IPS-NIHi11 (cell line): ENCODE measurements around the gene PRKAR1B.

Experiments
- DNase-seq: peaks from one replicate; pipeline ENCODE4 v3.0.0; 2012; ENCODE audit warnings: mixed read lengths, low spot score

Gene PRKAR1B

GRCh38 chr7:721619-722248 lies 5.3 kb downstream of the PRKAR1B start:
- DNase-seq = no peak

GRCh38 chr7:716636-717035 lies 10.4 kb downstream of the PRKAR1B start:
- no peak for DNase-seq

DNA sequence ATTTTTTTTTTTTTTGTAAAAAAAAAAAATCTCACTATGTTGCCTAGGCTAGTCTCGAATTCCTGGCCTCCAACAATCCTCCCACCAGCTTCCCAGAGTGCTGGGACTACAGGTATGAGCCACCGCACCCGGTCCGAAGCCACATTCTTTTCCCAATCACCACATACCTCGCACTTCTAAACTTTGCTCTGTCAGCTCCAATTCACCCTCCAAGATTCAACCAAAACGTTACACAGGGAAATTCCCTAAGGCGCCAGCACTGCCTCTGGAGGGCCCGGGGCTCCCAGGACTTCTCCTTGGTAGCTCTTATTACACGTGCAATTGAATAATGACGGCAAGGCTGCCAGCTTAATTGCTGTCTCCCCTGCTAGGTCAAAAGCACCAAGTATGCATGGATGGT lies 10.9 kb downstream of the PRKAR1B start:
- DNase-seq = no peak

DNA sequence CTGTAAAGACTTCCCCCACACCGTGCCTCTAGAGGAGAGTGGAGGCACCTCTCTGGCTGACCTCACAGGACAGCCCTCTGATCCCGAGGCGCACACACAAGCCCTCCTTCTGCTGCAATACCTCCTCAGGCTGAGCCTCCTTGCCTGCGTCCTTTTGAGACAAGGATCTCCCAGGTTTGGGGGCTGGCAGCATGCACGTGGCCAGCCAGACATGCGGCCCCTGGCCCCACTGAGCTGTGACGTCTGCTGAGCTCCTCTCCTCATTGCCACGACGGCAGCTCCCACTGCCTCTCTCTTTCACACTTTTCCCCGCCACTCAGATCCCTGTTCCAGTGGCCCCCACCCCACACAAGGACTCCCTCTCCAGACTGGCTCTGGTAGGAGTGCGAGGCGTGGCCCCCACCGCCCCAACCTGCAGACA lies 12.8 kb downstream of the PRKAR1B start:
- DNase-seq = no peak

DNA sequence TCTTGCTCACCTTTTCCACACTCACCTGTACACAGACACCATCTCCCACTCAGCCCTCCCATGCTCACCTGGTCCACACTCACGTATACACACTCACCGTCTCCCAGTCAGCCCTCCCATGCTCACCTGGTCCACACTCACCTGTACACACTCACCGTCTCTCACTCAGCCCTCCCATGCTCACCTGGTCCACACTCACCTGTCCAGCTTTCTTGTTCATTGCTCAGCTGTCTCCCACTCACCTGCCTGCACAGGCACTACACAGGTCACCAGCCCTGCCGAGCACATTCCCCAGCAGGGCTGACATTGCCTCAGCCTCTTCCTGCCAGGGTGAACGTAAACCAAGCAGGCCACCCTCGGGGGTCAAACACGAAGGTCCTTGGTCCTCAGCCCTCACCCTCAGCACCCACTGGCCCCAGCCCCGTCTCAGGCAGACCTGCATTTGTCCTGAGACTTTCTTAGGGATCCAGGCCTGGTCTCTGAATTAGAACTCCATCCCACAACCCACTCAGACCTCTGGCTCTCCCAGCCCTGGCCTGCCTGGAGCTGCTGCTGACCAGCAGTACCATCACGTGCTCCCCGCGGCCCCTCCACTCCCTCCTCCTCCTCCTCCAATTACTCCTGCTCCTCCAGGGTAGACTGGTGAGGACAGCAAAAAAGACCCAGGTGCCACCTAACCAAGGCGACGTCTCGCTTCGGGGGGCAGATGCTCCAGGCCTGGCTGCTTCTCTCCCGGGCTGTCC lies 13.4 kb downstream of the PRKAR1B start:
- no peak for DNase-seq

GRCh38 chr7:713139-713457 lies 14.0 kb downstream of the PRKAR1B start:
- DNase-seq = no peak

DNA sequence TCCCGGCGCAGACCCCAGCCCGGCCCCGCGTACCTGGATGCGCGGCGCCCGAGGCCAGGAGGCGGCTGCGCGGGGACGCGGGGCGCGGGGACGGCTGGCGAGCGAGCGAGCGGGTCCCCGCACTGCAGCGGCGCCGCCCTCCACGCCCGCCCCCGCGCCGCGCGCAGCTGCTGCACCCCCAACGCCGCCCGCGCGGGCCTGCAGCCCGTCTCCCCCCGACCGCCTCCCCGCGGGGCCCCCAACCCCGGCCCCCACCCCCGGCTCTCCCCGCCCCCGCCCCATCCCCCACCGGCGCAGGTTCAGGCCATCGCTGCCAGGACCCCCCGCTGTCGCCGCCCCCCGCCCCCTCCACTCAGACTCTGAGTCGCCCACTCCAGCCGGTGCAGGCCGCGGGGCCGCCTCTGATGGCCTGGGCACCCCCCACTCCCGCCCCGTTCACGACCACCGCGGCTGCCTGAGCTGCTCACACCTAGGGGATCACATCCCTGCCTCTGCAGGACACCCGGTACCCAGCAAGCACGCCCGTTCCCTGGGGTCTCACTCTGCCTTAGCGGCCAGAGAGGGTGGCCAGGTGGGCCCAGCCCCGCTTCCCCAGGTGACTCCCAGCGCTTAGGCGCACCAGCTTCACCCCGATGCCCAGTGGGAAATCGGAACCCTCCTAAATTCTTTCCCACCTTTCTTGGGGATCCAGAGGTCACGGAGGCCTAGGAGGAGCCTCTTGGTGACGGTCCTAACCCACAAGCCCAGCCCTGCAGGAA lies 14.5 kb downstream of the PRKAR1B start:
- peak; percentile 72 for DNase-seq

GRCh38 chr7:711922-712380 lies 15.1 kb downstream of the PRKAR1B start:
- peak; percentile 49 for DNase-seq

- DNase-seq = no peak
Measured at GRCh38 chr7:711093-711921, 15.8 kb downstream of the PRKAR1B start.

GRCh38 chr7:710161-710560 lies 16.9 kb downstream of the PRKAR1B start:
- DNase-seq = no peak

- no peak for DNase-seq
Measured at GRCh38 chr7:707296-708000, 19.6 kb downstream of the PRKAR1B start.

GRCh38 chr7:706721-707120 lies 20.4 kb downstream of the PRKAR1B start:
- no peak for DNase-seq

- DNase-seq = no peak
Measured at GRCh38 chr7:703049-703448, 24.0 kb downstream of the PRKAR1B start.

DNA sequence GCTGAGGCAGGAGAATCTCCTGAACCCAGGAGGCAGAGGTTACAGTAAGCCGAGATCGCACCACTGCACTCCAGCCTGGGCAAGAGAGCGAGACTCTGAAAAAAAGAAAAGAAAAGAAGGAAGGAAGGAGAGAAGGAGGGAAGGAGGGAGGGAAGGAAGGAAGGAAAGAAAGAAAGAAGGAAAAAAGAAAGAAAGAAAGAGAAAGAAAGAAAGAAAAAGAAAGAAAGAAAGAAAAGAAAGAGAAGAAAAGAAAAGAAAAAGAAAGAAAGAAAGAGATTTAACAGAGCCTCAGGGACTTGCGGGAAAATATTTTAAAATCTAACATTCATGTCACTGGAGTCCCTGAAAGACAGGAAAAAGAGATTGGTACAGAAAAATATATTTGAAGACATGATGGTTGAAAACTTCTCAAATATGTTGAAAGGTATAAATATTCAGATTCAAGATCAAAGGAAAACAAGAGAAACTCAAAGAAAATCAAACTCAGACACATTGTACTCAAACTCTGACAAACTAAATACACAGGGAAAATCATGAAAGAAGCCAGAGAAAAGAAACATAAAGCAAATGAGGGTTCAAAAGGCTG lies 25.9 kb downstream of the PRKAR1B start:
- no peak for DNase-seq

GRCh38 chr7:699476-700170 lies 27.5 kb downstream of the PRKAR1B start:
- no peak for DNase-seq

GRCh38 chr7:698515-699475 lies 28.3 kb downstream of the PRKAR1B start:
- no peak for DNase-seq

- DNase-seq = no peak
Measured at GRCh38 chr7:696812-697551, 30.1 kb downstream of the PRKAR1B start.

DNA sequence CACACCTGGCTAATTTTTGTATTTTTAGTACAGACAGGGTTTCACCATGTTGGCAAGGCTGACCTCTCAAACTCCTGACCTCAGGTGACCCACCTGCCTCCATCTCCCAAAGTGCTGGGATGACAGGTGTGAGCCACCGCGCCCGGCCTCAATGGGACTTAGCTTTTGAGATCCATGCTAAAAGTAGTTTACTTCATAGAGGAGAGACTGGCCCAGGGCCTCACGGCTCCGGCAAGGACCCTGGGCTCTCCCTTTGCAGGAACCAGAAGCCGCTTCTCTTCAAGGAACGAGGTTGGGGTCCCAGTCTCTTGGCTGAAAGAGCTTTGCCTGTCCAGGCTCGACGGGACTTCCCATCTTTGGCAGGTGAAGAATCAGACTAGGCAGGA lies 30.7 kb downstream of the PRKAR1B start:
- DNase-seq = no peak

- DNase-seq = no peak
Measured at GRCh38 chr7:693280-693679, 33.8 kb downstream of the PRKAR1B start.
